ENCODE results near the gene CSMD2. TPM values are rescaled to one million over a fixed set of nuclear protein-coding genes. Genes with fewer than 3 reads are reported as not detected.

The CSMD2 gene
- total RNA-seq, 1 donor from 2014 or later: 0.75 TPM

DNA sequence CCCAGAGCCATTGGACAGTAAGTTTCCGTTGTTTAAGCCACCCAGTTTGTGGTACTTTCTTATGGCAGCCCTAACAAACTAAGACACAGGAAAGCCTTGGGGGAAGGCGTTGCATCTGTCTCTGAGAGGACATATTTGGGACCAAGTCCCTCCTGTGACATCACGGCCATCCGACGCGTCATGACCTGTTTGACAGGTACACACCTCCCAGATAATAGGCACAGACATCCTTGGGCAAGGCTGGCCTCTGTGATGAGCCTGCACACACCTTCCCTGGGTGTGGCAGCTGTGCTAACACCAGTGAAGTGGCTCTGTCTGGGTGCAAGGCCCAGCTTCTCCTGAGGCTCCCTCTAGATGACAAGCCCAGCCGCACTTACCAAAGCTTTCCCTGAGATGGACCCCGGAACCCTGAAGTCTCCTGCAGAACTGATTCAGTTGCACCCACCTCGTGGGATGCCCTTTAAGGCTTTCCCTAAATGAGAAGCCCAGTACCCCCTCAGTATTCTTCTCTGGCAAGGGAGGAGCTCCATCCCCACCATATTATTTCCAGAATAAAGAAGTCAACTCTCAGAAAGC lies 556.1 kb downstream of the CSMD2 start:
- Histone ChIP-seq H3K36me3 (ENCODE audit: control insufficient read depth, insufficient read depth, low read length) (no peaks in the 10 kb centered on the region), H3K27me3 (ENCODE audit: control insufficient read depth, insufficient read depth, low read length) (no peaks in the 10 kb centered on the region), H3K4me3 (ENCODE audit: low read depth, low read length) (no peak overlapping the region)
- DNase-seq (ENCODE audit: low read depth): no peak
- TF ChIP-seq, protein P1, sequence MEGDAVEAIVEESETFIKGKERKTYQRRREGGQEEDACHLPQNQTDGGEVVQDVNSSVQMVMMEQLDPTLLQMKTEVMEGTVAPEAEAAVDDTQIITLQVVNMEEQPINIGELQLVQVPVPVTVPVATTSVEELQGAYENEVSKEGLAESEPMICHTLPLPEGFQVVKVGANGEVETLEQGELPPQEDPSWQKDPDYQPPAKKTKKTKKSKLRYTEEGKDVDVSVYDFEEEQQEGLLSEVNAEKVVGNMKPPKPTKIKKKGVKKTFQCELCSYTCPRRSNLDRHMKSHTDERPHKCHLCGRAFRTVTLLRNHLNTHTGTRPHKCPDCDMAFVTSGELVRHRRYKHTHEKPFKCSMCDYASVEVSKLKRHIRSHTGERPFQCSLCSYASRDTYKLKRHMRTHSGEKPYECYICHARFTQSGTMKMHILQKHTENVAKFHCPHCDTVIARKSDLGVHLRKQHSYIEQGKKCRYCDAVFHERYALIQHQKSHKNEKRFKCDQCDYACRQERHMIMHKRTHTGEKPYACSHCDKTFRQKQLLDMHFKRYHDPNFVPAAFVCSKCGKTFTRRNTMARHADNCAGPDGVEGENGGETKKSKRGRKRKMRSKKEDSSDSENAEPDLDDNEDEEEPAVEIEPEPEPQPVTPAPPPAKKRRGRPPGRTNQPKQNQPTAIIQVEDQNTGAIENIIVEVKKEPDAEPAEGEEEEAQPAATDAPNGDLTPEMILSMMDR (IDR thresholded peaks at IDR 0.05; ENCODE audit: insufficient read depth, low read length, poor library complexity, severe bottlenecking): no peak

DNA sequence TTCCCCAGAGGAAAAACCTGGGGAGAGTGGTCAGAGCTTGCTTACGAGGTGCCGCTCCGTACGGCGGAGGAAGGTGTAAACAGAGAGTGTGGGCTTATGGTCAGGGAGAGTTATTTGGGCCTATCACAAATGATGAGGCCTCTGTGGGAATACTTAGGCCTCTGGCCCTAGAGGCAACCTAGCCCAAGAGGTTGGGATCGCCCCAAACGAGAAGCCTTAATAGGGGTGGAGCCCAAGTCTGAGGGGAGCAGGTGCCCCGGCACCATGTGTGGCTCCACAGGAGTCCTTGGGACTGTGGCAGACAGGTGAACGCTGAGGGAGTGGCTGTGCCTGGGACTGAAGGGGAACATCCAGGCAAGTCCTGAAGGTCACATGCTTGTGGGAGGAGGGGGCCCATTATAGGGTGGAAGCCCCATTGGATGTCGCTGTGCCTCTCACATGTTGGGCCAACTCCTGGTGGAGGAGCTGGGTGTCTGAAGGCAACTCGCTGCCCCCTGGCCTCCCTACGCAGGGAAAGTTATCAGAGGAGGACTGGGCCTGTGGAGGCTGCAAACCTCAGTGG lies 557.5 kb downstream of the CSMD2 start:
- no peaks in the 10 kb centered on the region for H3K27me3 ChIP-seq (ENCODE audit: control insufficient read depth, insufficient read depth, low read length)
- H3K4me3 ChIP-seq (ENCODE audit: low read depth, low read length): no peak overlapping the region
- H3K36me3 ChIP-seq (ENCODE audit: control insufficient read depth, insufficient read depth, low read length): no peaks in the 10 kb centered on the region
- no peak for DNase-seq (ENCODE audit: low read depth)
- TF ChIP-seq, protein P1 (IDR thresholded peaks at IDR 0.05; ENCODE audit: insufficient read depth, low read length, poor library complexity, severe bottlenecking): no peak

DNA sequence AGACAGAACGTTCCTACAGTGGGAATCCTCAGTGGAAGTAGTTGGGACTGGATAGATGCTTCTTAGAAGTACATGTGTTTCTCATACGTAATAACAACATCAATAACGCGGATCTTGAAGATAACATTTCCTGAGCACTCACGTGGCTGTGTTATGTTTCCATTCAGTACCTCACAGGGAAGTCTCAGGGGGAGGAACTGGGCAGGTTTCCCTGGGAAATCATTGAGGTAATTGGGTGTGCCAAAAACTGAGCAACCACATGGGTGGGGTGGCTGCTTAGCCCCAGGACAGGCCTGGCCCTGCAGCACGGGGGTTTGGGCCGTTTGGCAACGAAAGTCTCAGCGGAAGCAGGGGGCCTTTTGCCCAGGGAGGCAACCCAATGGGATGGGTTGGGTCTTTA lies 558.8 kb downstream of the CSMD2 start:
- Histone ChIP-seq H3K27me3 (ENCODE audit: control insufficient read depth, insufficient read depth, low read length) (no peaks in the 10 kb centered on the region), H3K36me3 (ENCODE audit: control insufficient read depth, insufficient read depth, low read length) (no peaks in the 10 kb centered on the region), H3K4me3 (ENCODE audit: low read depth, low read length) (no peak overlapping the region)
- TF ChIP-seq, protein P1 (IDR thresholded peaks at IDR 0.05; ENCODE audit: insufficient read depth, low read length, poor library complexity, severe bottlenecking): no peak
- no peak for DNase-seq (ENCODE audit: low read depth)

DNA sequence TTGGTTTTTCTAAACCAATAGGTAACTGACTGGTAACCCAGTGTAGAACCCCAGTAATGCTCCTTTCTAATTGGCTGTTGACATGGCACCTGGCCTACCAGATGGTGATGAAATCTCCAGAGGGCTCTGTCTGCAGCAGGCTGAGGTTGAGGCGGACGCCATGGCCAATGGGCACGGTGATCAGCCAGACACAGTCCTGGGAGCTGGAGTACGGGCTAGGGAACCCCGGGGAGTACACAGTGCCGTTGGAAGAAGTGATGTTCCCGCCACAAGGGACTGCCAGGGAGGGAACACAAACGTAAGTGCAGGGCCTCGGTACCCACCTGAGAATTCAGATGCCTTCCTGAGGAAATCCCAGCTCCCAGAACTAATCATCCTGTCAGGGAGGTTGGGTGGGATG lies 562.8 kb downstream of the CSMD2 start:
- Histone ChIP-seq H3K27me3 (ENCODE audit: control insufficient read depth, insufficient read depth, low read length) (no peaks in the 10 kb centered on the region), H3K36me3 (ENCODE audit: control insufficient read depth, insufficient read depth, low read length) (no peaks in the 10 kb centered on the region), H3K4me3 (ENCODE audit: low read depth, low read length) (no peak overlapping the region)
- TF ChIP-seq, protein P1 (IDR thresholded peaks at IDR 0.05; ENCODE audit: insufficient read depth, low read length, poor library complexity, severe bottlenecking): no peak
- no peak for DNase-seq (ENCODE audit: low read depth)

DNA sequence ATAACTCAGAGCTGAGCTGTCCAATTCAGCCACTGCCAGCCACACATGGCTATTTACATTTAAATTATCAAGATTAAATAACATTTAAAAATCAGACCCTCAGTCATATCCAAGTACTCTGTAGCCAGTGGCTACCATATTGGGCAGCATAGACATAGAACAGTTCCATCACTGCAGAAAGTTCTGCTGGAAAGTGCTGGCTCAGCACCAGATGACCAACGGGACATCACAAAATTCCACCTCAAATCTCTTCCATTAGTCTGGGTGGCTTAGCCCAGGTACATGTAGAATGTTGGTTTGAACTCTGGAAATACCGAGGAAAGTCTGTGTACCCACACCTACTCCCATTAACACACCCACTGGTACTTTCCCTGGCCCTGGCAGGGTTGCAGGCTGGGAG lies 563.3 kb downstream of the CSMD2 start:
- Histone ChIP-seq H3K27me3 (ENCODE audit: control insufficient read depth, insufficient read depth, low read length) (no peaks in the 10 kb centered on the region), H3K4me3 (ENCODE audit: low read depth, low read length) (no peak overlapping the region), H3K36me3 (ENCODE audit: control insufficient read depth, insufficient read depth, low read length) (no peaks in the 10 kb centered on the region)
- DNase-seq (ENCODE audit: low read depth): no peak
- TF ChIP-seq, protein P1 (IDR thresholded peaks at IDR 0.05; ENCODE audit: insufficient read depth, low read length, poor library complexity, severe bottlenecking): no peak
